Epithelial cell of esophagus (primary cell): ENCODE data around the gene RPL27.
"Not testable (repeated sequence)": the region's sequence is repeated elsewhere in the genome, so short reads cannot be mapped to it uniquely, and the experiment has no call there.

ENCODE experiments used
- DNase-seq: peaks from one replicate; pipeline ENCODE4 v3.0.0; 2010; ENCODE audit warnings: low read depth
- H3K4me3 ChIP-seq: 2 replicates; pipeline ENCODE4 v1.5.1; 2011; ENCODE audit warnings: mild to moderate bottlenecking, low read length, control low read depth
- TF ChIP-seq, protein P1 (sequence below): IDR thresholded peaks from 2 replicates; pipeline ENCODE4 v1.5.1; 2011; ENCODE audit warnings: low read depth, mild to moderate bottlenecking, low read length, control low read depth, inconsistent platforms; ENCODE audit not compliant: insufficient read depth; ENCODE audit errors: missing control alignments

Gene RPL27

DNA sequence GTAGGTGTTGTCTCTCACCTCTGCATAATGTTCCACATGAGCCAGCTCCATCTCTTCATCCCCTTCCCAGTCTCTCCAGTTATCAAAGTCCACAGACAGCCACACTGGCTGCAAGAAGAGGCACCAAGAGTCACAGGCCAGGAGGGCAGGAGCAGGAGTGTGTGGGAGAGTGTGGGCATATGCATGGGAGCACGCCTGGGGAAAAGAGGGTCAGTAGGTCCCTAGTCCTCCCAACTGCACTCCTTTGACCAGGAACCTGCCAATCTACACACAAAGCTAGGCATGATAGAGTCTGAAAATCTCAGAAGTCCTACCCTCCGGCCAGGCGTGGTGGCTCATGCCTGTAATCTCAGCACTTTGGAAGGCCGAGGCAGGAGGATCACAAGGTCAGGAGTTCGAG is 26.6 kb upstream of the RPL27 start:
- TF ChIP-seq, protein P1, sequence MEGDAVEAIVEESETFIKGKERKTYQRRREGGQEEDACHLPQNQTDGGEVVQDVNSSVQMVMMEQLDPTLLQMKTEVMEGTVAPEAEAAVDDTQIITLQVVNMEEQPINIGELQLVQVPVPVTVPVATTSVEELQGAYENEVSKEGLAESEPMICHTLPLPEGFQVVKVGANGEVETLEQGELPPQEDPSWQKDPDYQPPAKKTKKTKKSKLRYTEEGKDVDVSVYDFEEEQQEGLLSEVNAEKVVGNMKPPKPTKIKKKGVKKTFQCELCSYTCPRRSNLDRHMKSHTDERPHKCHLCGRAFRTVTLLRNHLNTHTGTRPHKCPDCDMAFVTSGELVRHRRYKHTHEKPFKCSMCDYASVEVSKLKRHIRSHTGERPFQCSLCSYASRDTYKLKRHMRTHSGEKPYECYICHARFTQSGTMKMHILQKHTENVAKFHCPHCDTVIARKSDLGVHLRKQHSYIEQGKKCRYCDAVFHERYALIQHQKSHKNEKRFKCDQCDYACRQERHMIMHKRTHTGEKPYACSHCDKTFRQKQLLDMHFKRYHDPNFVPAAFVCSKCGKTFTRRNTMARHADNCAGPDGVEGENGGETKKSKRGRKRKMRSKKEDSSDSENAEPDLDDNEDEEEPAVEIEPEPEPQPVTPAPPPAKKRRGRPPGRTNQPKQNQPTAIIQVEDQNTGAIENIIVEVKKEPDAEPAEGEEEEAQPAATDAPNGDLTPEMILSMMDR: no peak
- no peak overlapping the region for H3K4me3 ChIP-seq
- DNase-seq: no peak

DNA sequence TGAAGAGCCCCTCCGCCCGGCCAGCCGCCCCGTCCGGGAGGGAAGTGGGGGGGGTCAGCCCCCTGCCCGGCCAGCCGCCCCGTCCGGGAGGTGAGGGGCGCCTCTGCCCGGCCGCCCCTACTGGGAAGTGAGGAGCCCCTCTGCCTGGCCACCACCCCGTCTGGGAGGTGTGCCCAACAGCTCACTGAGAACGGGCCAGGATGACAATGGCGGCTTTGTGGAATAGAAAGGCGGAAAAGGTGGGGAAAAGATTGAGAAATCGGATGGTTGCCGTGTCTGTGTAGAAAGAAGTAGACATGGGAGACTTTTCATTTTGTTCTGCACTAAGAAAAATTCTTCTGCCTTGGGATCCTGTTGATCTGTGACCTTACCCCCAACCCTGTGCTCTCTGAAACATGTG is 24.9 kb upstream of the RPL27 start:
- DNase-seq, H3K4me3 ChIP-seq: not testable (repeated sequence)

DNA sequence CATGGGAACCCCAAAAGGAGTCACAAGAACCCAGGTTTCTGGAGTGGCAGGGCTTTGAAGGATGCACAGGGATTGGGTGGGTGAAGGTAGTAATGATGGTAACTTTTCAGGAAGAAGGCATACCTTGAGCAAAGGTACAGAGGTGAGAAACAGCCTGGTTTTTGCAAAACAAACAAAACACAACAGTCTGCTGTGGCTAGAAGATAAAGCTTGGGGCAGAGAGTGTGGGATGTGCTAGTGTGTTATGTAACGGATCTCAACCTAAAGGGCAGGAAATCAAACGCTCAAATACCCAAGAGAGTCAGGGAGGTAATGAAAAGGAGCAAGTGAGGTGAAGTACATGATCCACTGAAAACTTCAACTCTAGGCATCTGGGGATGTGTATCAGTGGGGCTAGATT is 23.0 kb upstream of the RPL27 start:
- H3K4me3 ChIP-seq: no peak overlapping the region
- no peak for DNase-seq
- TF ChIP-seq, protein P1: no peak

DNA sequence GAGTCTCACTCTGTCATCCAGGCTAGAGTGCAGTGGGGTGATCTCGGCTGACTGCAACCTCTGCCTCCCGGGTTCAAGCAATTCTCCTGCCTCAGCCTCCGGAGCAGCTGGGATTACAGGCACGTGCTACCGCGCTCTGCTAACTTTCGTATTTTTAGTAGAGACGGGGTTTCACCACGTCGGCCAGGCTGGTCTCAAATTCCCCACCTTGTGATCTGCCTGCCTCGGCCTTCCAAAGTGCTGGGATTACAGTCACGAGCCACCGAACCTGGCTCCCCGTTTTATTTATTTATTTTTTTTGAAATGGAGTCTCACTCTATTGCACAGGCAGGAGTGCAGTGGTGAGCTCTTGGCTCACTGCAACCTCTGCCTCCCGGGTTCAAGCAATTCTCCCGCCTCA is 22.5 kb upstream of the RPL27 start:
- not testable (repeated sequence) for DNase-seq, H3K4me3 ChIP-seq

DNA sequence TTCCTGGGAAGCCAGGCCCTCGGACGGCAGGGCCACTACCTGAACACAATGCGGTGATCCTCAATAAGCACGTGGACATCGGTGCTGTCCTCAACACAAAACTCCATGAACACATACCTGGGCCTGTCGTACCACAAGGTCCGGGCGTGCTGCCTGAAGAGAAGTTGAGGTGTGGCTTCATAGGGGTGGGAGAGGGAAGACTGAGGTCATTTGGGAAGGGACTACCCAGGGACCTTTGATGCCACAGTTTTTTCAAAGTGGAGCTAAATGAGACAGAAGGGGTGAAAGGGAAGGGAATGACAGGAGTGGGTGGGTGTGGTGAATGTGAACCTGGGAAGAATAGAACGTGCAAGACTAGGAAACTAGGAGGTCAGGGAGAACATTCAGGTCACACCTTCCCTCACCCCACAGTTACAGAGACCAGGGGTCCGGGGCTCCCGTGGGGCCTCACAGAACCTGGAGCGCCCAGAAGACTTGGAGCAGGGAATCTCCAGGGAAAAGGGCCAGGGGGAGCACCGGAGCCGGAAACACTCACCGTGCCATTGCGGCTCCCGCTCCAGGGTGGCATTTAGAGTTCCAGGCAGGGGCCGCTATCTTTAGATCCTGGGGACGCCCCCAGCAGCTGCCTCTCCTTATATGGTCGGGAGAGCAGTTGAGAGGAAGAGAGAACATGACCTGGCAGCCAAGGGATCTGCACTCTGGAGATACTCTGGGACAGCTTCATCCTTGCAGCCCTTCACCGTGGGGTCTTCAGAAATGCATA is 18.5 kb upstream of the RPL27 start, which contains the start of gene PTGES3L:
Gene PTGES3L (minus strand): TSS at position 570 of the 763 bp plus-strand sequence. CDS start 27 bp downstream, at position 543.
- DNase-seq: no peak
- TF ChIP-seq, protein P1: no peak

DNA sequence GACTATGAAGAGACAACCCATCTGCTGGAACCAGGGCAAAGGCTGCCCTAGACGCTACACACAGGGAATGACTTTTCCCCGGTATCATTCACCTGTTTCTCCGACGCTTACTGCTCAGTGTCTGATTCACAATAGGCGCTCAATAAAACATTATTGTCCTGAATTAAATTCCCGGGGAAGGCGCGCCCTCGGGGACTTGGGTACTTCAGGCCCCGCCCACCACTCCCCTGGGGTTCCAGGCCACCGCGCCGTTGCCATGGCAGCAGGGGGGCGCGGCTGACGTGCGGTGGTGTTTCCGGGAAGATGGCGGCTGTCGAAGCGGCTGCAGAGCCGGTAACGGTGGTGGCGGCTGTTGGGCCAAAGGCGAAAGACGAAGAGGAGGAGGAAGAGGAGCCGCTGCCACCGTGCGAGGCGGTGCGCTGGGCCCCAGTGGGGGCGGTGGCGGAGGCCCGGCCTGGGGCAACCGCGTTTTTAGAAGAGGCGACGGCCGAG is 17.9 kb upstream of the RPL27 start, which contains the start of gene RUNDC1:
Gene RUNDC1 (plus strand): TSS at position 292 of the 492 bp plus-strand sequence. CDS start 12 bp downstream, at position 304.
- H3K4me3 ChIP-seq: peak within 1 kb of the TSS; percentile 84
- TF ChIP-seq, protein P1: no peak
- DNase-seq: peak; percentile 85

More for the DNA sequence above, 18.5 kb upstream of the RPL27 start, which contains the start of gene PTGES3L:
- H3K4me3 ChIP-seq: peak within 1 kb of the TSS; percentile 84

DNA sequence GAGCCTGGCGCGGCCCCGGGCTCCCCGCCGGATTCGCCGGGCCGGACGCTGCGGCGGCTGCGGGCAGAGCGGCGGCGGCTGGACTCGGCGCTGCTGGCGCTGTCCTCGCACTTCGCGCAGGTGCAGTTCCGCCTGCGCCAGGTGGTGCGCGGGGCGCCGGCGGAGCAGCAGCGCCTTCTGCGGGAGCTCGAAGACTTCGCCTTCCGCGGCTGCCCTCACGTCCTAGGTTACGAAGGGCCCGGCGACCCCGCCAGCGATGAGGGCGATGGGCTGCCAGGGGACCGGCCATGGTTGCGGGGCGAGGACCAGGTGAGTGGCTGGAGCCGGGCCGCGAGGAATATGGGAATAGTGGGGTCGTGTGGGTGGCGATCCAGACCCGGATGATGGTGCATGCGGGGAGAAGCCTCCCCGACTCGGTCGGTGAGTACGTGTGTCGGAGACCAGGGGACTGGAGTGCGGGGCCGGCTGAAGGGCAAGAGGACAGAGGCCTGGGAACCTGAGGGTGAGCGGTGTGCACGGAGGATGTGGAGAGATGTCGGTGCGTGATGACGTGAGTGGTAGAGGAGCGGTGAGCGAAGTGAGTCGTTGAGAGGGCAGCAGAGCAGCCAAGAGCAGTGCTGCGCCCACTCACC is 17.3 kb upstream of the RPL27 start:
- H3K4me3 ChIP-seq: peak overlapping the region; percentile 84
- peak; percentile 72 for DNase-seq
- TF ChIP-seq, protein P1: peak; percentile 12
